ENCODE measurements around the gene DNASE2B. TPM values are rescaled to one million over a fixed set of nuclear protein-coding genes. Genes with fewer than 3 reads are reported as not detected.

The DNASE2B gene
- total RNA-seq, 4 donors from 2014 or later, result 0.64 to 1.9 TPM; not detected in 2

DNA sequence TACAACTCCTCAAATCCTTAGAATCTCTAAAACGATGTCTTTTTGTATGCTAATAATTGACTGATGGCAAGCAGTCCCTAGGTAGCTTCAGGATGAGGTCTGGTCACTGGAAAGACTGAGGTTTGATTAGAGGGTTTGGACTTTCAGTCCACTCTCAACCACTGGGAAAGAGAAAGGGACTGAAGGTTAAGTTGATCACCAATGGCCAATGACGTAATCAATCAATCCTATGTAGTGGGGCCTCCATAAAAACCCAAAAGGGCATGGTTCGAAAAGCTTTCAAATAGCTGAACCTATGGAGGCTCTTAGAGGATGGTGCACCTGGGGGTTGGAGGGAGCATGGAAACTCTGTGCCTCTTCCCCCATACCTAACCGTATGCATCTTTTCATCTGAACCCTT is 39.6 kb upstream of the DNASE2B start:
- H3K4me1 ChIP-seq, result peaks cover 0 to 7% (median 0%) of the 10 kb centered on the region in 4 donors
- intact Hi-C loops (cut with DNase I; ENCODE audit: low total_unique reads) (no loop called here), in situ Hi-C loops (cut with MboI; ENCODE audit: low pct_ligation_motif_present in 1 of 4, low pct_unique_long_range_greater_than_20kb in 1 of 4, low sequenced_read_pairs in 3 of 4) (no loop called here)
- H3K27me3 ChIP-seq, result no peaks in the 10 kb centered on the region
- H3K36me3 ChIP-seq, result no peaks in the 10 kb centered on the region
- H3K27ac ChIP-seq, result no peak overlapping the region
- H3K4me3 ChIP-seq, result no peak overlapping the region
- no peaks in the 10 kb centered on the region for H3K9me3 ChIP-seq
- DNase-seq, result no peak
- WGBS, 2 donors (ENCODE audit: low coverage in 1 of 2), result 83 to 91% methylated on average over 2 to 4 of the region's 4 CpGs
- TF ChIP-seq POLR2AphosphoS5 (IDR thresholded peaks at IDR 0.05) (no peak), EP300 (IDR thresholded peaks at IDR 0.05; ENCODE audit: low read depth) (no peak), POLR2A (IDR thresholded peaks at IDR 0.05) (no peak)
- TF ChIP-seq, protein P1, sequence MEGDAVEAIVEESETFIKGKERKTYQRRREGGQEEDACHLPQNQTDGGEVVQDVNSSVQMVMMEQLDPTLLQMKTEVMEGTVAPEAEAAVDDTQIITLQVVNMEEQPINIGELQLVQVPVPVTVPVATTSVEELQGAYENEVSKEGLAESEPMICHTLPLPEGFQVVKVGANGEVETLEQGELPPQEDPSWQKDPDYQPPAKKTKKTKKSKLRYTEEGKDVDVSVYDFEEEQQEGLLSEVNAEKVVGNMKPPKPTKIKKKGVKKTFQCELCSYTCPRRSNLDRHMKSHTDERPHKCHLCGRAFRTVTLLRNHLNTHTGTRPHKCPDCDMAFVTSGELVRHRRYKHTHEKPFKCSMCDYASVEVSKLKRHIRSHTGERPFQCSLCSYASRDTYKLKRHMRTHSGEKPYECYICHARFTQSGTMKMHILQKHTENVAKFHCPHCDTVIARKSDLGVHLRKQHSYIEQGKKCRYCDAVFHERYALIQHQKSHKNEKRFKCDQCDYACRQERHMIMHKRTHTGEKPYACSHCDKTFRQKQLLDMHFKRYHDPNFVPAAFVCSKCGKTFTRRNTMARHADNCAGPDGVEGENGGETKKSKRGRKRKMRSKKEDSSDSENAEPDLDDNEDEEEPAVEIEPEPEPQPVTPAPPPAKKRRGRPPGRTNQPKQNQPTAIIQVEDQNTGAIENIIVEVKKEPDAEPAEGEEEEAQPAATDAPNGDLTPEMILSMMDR (IDR thresholded peaks at IDR 0.05), result no peak

DNA sequence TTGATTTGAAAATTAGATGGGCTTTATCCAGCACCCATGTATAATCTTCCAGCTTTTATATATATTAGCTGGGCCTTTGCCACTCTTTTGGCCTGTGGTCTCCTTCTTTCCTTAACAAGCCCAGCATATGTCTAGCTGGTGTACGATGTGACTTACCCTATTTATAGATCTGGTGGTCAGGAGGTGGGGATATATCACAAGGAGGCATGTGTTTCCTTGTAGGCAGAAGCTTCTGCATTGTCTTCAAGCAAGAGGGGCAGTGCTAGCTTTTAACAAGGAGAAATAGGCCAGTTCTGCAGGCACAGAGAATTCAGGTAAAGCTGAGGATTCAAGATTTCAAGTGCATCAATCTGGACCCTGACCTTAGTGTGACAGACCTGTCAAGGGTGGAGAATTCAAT is 38.0 kb upstream of the DNASE2B start:
- H3K36me3 ChIP-seq, result no peaks in the 10 kb centered on the region
- 40 to 67% methylated on average over 1 of the region's 1 CpG for WGBS, 2 donors (ENCODE audit: low coverage in 1 of 2)
- peaks cover 0 to 4% (median under 1%) of the 10 kb centered on the region in 4 donors for H3K4me1 ChIP-seq
- no peaks in the 10 kb centered on the region for H3K27me3 ChIP-seq
- TF ChIP-seq POLR2A (IDR thresholded peaks at IDR 0.05) (no peak), EP300 (IDR thresholded peaks at IDR 0.05; ENCODE audit: low read depth) (no peak), POLR2AphosphoS5 (IDR thresholded peaks at IDR 0.05) (no peak)
- TF ChIP-seq, protein P1 (IDR thresholded peaks at IDR 0.05), result no peak
- intact Hi-C loops (cut with DNase I; ENCODE audit: low total_unique reads) (no loop called here), in situ Hi-C loops (cut with MboI; ENCODE audit: low pct_ligation_motif_present in 1 of 4, low pct_unique_long_range_greater_than_20kb in 1 of 4, low sequenced_read_pairs in 3 of 4) (no loop called here)
- H3K27ac ChIP-seq, result no peak overlapping the region
- H3K9me3 ChIP-seq, result no peaks in the 10 kb centered on the region
- H3K4me3 ChIP-seq, result no peak overlapping the region
- no peak for DNase-seq

DNA sequence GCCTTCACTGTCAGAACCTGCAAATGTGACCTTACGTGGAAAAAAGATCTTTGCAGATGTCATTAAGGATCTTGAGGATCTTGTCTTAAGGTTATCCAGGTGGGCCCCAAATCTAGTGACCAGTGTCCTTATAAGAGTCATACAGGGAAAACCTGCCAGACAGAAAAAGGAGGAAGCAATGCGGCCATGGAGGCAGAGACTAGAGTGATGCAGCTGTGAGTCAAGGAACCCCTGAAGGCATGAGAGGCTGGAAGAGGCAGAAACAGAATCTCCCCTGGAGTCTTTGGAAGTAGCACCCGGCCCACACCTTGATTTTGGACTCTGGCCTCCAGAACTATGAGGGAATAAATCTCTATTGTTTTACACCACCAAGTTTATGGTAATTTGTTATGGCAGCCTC is 36.5 kb upstream of the DNASE2B start:
- DNase-seq, result peak; percentile 12
- 80% methylated on average over 3 of the region's 3 CpGs; no CpG with 5 or more reads in 1 of the 2 donors for WGBS, 2 donors (ENCODE audit: low coverage in 1 of 2)

DNA sequence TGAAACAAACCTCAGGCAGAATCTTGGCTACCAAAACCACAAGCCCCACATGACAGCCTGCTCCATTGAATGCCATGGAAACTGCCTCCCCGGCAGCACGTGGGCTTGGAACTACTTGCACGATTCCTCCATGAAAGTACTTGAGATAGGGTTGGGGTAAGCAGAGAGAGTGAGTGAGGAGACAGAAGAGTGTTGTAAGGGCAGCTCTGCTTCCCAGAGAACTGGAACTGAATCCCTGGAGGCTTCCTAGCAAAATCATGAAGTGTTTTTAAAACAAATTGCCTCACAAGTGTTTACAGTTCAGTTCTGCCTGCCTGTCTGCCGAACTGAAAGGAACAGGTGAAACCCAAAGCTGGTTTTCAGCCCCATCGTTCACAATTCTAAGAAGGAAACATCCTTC is 35.3 kb upstream of the DNASE2B start:
- intact Hi-C loops (cut with DNase I; ENCODE audit: low total_unique reads) (no loop called here), in situ Hi-C loops (cut with MboI; ENCODE audit: low pct_ligation_motif_present in 1 of 4, low pct_unique_long_range_greater_than_20kb in 1 of 4, low sequenced_read_pairs in 3 of 4) (no loop called here)
- TF ChIP-seq POLR2AphosphoS5 (IDR thresholded peaks at IDR 0.05) (no peak), POLR2A (IDR thresholded peaks at IDR 0.05) (no peak), EP300 (IDR thresholded peaks at IDR 0.05; ENCODE audit: low read depth) (no peak)
- TF ChIP-seq, protein P1 (IDR thresholded peaks at IDR 0.05), result no peak
- DNase-seq, result no peak
- Histone ChIP-seq H3K4me3 (no peak overlapping the region), H3K9me3 (no peaks in the 10 kb centered on the region), H3K4me1 (peaks cover 0 to 14% (median 10%) of the 10 kb centered on the region in 4 donors), H3K27ac (peak overlapping the region in 1 of 4 donors; percentile 15), H3K27me3 (no peaks in the 10 kb centered on the region), H3K36me3 (no peaks in the 10 kb centered on the region)
- WGBS, 2 donors (ENCODE audit: low coverage in 1 of 2), result 40 to 67% methylated on average over 3 to 5 of the region's 5 CpGs

More for the DNA sequence above, 36.5 kb upstream of the DNASE2B start:
- Histone ChIP-seq H3K27me3 (no peaks in the 10 kb centered on the region), H3K9me3 (no peaks in the 10 kb centered on the region), H3K4me3 (no peak overlapping the region), H3K27ac (peak overlapping the region in 3 of 4 donors; percentile 6 to 37 (median 36)), H3K36me3 (no peaks in the 10 kb centered on the region), H3K4me1 (peaks cover 0 to 14% (median 10%) of the 10 kb centered on the region in 4 donors)
- intact Hi-C loops (cut with DNase I; ENCODE audit: low total_unique reads), result no loop called here
- no peak for TF ChIP-seq POLR2AphosphoS5 (IDR thresholded peaks at IDR 0.05)
- TF ChIP-seq, protein P1 (IDR thresholded peaks at IDR 0.05), result no peak
- TF ChIP-seq EP300 (IDR thresholded peaks at IDR 0.05; ENCODE audit: low read depth), result no peak
- no peak for TF ChIP-seq POLR2A (IDR thresholded peaks at IDR 0.05)
- in situ Hi-C loops (cut with MboI; ENCODE audit: low pct_ligation_motif_present in 1 of 4, low pct_unique_long_range_greater_than_20kb in 1 of 4, low sequenced_read_pairs in 3 of 4), result no loop called here
